Uterus (tissue), 4 donors: ENCODE results near the gene BPIFA1. TPM values are rescaled to one million over a fixed set of nuclear protein-coding genes. Genes with fewer than 3 reads are reported as not detected.

Experiments used
- DNase-seq, 2 donors: peaks; one replicate each; pipeline ENCODE4 v3.0.0-alpha.2; 2019 to 2020
- H3K27ac ChIP-seq, 2 donors: fragments of 200-600 bp; sonication (generic); 1 replicate in 1 of 2; 2 replicates in 1 of 2; pipeline ENCODE4 v1.5.1; 2016 to 2018
- H3K27me3 ChIP-seq, 2 donors: fragments of 200-600 bp; sonication (generic); one replicate each; pipeline ENCODE4 v1.5.1; 2018 to 2019; ENCODE audit warnings: control low read depth in 1 of 2
- H3K36me3 ChIP-seq, 2 donors: fragments of 200-600 bp; sonication (generic); one replicate each; pipeline ENCODE4 v1.5.1; 2019; ENCODE audit warnings: control low read depth in 1 of 2
- H3K4me1 ChIP-seq, 2 donors: fragments of 200-600 bp; sonication (generic); one replicate each; pipeline ENCODE4 v1.5.1; 2018 to 2019; ENCODE audit warnings: control low read depth in 1 of 2
- H3K4me3 ChIP-seq, 2 donors: fragments of 200-600 bp; sonication (generic); 1 replicate in 1 of 2; 2 replicates in 1 of 2; pipeline ENCODE4 v1.5.1; 2018 to 2019; ENCODE audit warnings: mild to moderate bottlenecking in 1 of 2
- H3K9me3 ChIP-seq, 2 donors: fragments of 200-600 bp; sonication (generic); one replicate each; pipeline ENCODE4 v1.5.1; 2019; ENCODE audit warnings: control low read depth in 1 of 2
- POLR2A ChIP-seq, 2 donors: fragments of 450-650 bp; IDR thresholded peaks; one replicate each; pipeline ENCODE4 v1.6.1; 2016; ENCODE audit warnings: antibody characterized with exemption in 2 of 2, mild to moderate bottlenecking in 1 of 2, moderate library complexity in 1 of 2
- intact Hi-C: fragments of 100-400 bp; cut with DNase I; formaldehyde crosslinking; loops from one replicate; pipeline ENCODE4 v1.15.1; 2023; ENCODE audit warnings: low total_unique reads
- total RNA-seq, 4 donors: library from RNA; depleted of rRNA in 3 of 4; stranded (reverse); fragments of >200 nt in 3 of 4; gene quantifications; one replicate each; pipeline versions ENCODE4 v1.1.0 to v1.2.4, GENCODE V29; 2014 to 2023
- TF ChIP-seq, protein P1 (sequence below), 4 experiments: fragments of 200-600 bp in 2 of 4; fragments of 450-650 bp in 2 of 4; sonication (generic) in 2 of 4; IDR thresholded peaks; one replicate each; pipeline ENCODE4 v1.5.1; 2016 to 2019; ENCODE audit warnings: antibody characterized with exemption in 4 of 4, mild to moderate bottlenecking in 2 of 4, moderate library complexity in 1 of 4
- donor health status: DM: yes; HTN: yes; CAD: no.

Gene BPIFA1
- total RNA-seq, 4 donors from 2014 or later: not detected

- no peaks in the 10 kb centered on the region for H3K36me3 ChIP-seq
- no peak overlapping the region for H3K27ac ChIP-seq
- DNase-seq: no peak
- no peaks in the 10 kb centered on the region for H3K9me3 ChIP-seq
- H3K4me1 ChIP-seq: no peaks in the 10 kb centered on the region
- no peaks in the 10 kb centered on the region for H3K27me3 ChIP-seq
- intact Hi-C loops: no loop called here
- TF ChIP-seq POLR2A (IDR thresholded peaks at IDR 0.05): no peak
- TF ChIP-seq, protein P1, sequence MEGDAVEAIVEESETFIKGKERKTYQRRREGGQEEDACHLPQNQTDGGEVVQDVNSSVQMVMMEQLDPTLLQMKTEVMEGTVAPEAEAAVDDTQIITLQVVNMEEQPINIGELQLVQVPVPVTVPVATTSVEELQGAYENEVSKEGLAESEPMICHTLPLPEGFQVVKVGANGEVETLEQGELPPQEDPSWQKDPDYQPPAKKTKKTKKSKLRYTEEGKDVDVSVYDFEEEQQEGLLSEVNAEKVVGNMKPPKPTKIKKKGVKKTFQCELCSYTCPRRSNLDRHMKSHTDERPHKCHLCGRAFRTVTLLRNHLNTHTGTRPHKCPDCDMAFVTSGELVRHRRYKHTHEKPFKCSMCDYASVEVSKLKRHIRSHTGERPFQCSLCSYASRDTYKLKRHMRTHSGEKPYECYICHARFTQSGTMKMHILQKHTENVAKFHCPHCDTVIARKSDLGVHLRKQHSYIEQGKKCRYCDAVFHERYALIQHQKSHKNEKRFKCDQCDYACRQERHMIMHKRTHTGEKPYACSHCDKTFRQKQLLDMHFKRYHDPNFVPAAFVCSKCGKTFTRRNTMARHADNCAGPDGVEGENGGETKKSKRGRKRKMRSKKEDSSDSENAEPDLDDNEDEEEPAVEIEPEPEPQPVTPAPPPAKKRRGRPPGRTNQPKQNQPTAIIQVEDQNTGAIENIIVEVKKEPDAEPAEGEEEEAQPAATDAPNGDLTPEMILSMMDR (IDR thresholded peaks at IDR 0.05): no peak
- H3K4me3 ChIP-seq: no peak overlapping the region
Observed at GRCh38 chr20:33257237-33257636, 21.4 kb downstream of the BPIFA1 start.

GRCh38 chr20:33259371-33259770 is 23.6 kb downstream of the BPIFA1 start:
- H3K4me3 ChIP-seq: no peak overlapping the region

DNA sequence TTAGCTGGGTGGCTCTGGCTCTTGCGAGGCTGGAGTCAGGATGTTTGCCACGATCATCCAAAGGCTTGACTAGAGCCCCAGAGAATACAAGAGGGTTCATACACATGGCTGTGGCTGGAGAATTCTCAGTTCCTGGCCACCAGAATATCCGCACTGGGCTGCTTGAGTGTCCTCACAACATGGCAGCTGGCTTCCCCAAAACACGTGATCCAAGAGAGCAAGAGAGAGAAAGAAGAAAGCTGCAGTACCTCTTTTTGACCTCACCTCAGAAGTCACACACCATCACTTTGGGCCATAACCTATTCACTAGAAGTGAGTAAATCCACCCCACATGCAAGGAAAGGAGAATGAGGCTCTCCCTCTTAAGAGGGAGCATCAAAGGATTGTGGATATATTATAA is 25.7 kb downstream of the BPIFA1 start:
- Histone ChIP-seq H3K4me3 (no peak overlapping the region), H3K4me1 (no peaks in the 10 kb centered on the region), H3K9me3 (no peaks in the 10 kb centered on the region), H3K27me3 (no peaks in the 10 kb centered on the region), H3K27ac (no peak overlapping the region), H3K36me3 (no peaks in the 10 kb centered on the region)
- intact Hi-C loops: no loop called here
- TF ChIP-seq, protein P1 (IDR thresholded peaks at IDR 0.05): no peak
- TF ChIP-seq POLR2A (IDR thresholded peaks at IDR 0.05): no peak
- no peak for DNase-seq

More at GRCh38 chr20:33259371-33259770, 23.6 kb downstream of the BPIFA1 start:
- DNase-seq: no peak
- no peaks in the 10 kb centered on the region for H3K9me3 ChIP-seq
- no peaks in the 10 kb centered on the region for H3K36me3 ChIP-seq
- no peaks in the 10 kb centered on the region for H3K27me3 ChIP-seq
- intact Hi-C loops: no loop called here
- H3K4me1 ChIP-seq: no peaks in the 10 kb centered on the region
- no peak overlapping the region for H3K27ac ChIP-seq
- TF ChIP-seq, protein P1 (IDR thresholded peaks at IDR 0.05): no peak
- no peak for TF ChIP-seq POLR2A (IDR thresholded peaks at IDR 0.05)

GRCh38 chr20:33262658-33263065 is 26.9 kb downstream of the BPIFA1 start:
- intact Hi-C loops: no loop called here
- H3K27me3 ChIP-seq: no peaks in the 10 kb centered on the region
- H3K4me3 ChIP-seq: no peak overlapping the region
- no peaks in the 10 kb centered on the region for H3K4me1 ChIP-seq
- TF ChIP-seq, protein P1 (IDR thresholded peaks at IDR 0.05): no peak
- no peak for TF ChIP-seq POLR2A (IDR thresholded peaks at IDR 0.05)
- no peaks in the 10 kb centered on the region for H3K9me3 ChIP-seq
- no peak overlapping the region for H3K27ac ChIP-seq
- no peak for DNase-seq
- no peaks in the 10 kb centered on the region for H3K36me3 ChIP-seq

DNA sequence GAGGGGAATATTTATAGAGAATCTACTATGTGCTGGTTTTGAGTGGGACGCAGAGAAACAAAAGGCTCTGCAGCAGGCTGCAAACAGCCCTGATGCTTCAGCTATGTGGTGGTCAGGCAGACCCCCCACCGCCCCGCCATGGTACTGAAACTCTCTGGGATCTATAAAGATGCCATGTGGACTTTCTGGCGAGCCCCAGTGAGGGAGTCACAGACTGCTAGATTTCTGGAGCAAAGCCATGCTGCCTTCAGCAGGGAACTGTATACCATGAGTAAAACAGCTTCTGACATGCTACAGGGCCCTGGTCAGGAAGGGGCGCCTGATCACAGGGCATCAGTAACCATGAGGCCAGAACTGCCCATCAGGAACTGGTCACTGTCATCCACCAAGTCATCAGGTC is 28.0 kb downstream of the BPIFA1 start:
- no peak overlapping the region for H3K27ac ChIP-seq
- no peaks in the 10 kb centered on the region for H3K36me3 ChIP-seq
- no peak for DNase-seq
- H3K4me1 ChIP-seq: no peaks in the 10 kb centered on the region
- TF ChIP-seq, protein P1 (IDR thresholded peaks at IDR 0.05): no peak
- TF ChIP-seq POLR2A (IDR thresholded peaks at IDR 0.05): no peak
- H3K9me3 ChIP-seq: no peaks in the 10 kb centered on the region
- H3K27me3 ChIP-seq: no peaks in the 10 kb centered on the region
- intact Hi-C loops: no loop called here
- H3K4me3 ChIP-seq: no peak overlapping the region
